Upper lobe of left lung (tissue), 6 donors: Measurements from ENCODE around the gene TLE3. TPM values are rescaled to one million over a fixed set of nuclear protein-coding genes. Genes with fewer than 3 reads are reported as not detected.

Source experiments
- ATAC-seq, 2 donors: fragments of 200-7000 bp; cut with Tn5 transposase; one replicate each; pipeline ENCODE4 v1.9.1; 2022; ENCODE audit warnings: mild to moderate bottlenecking in 2 of 2, moderate library complexity in 2 of 2; ENCODE audit not compliant: low FRiP score in 2 of 2
- DNase-seq, 2 donors: peaks; one replicate each; pipeline ENCODE4 v3.0.0-alpha.2; 2019 to 2020
- H3K27ac ChIP-seq, 4 donors: fragments of 200-600 bp; sonication (generic); one replicate each; pipeline ENCODE4 v1.5.1; 2016 to 2019
- H3K27me3 ChIP-seq, 4 donors: fragments of 200-600 bp; sonication (generic); one replicate each; pipeline ENCODE4 v1.5.1; 2017 to 2019
- H3K36me3 ChIP-seq, 4 donors: fragments of 200-600 bp; sonication (generic); one replicate each; pipeline ENCODE4 v1.5.1; 2016 to 2019
- H3K4me1 ChIP-seq, 4 donors: fragments of 200-600 bp; sonication (generic); one replicate each; pipeline ENCODE4 v1.5.1; 2018 to 2019
- H3K4me3 ChIP-seq, 4 donors: fragments of 200-600 bp; sonication (generic); one replicate each; pipeline ENCODE4 v1.5.1; 2017 to 2019; ENCODE audit warnings: mild to moderate bottlenecking in 2 of 4, moderate library complexity in 1 of 4
- H3K9me3 ChIP-seq, 4 donors: fragments of 200-600 bp; sonication (generic); one replicate each; pipeline ENCODE4 v1.5.1; 2018 to 2019
- CTCF ChIP-seq, 6 experiments: fragments of 450-650 bp in 4 of 6; fragments of 200-600 bp in 2 of 6; sonication (generic) in 2 of 6; IDR thresholded peaks; one replicate each; pipeline ENCODE4 v1.5.1; 2016 to 2019; ENCODE audit warnings: antibody characterized with exemption in 6 of 6
- EP300 ChIP-seq, 4 donors: sonication (generic); formaldehyde crosslinking; IDR thresholded peaks; one replicate each; pipeline ENCODE4 v1.5.1; 2017; ENCODE audit warnings: antibody characterized with exemption in 4 of 4, control low read depth in 2 of 4
- POLR2A ChIP-seq, 4 donors: fragments of 450-650 bp; IDR thresholded peaks; one replicate each; pipeline ENCODE4 v1.5.1; 2016 to 2017; ENCODE audit warnings: antibody characterized with exemption in 4 of 4, mild to moderate bottlenecking in 2 of 4
- POLR2AphosphoS5 ChIP-seq, 2 donors: sonication (generic); formaldehyde crosslinking; IDR thresholded peaks; one replicate each; pipeline ENCODE4 v1.5.1; 2017; ENCODE audit warnings: antibody characterized with exemption in 2 of 2
- WGBS, 2 donors: methylation state at CpG; one replicate each; pipeline ENCODE4 v1.1.5; 2017 to 2018; 5-methylcytosine and 5-hydroxymethylcytosine counted together
- total RNA-seq, 6 donors: library from RNA; depleted of rRNA in 4 of 6; stranded (reverse); fragments of >200 nt in 4 of 6; gene quantifications; one replicate each; pipeline versions ENCODE4 v1.1.0 to v1.2.1, GENCODE V29; 2016 to 2021
- donor health status: DM: no; HTN: no; CAD: no; lungs with moderate emphysema.
- donor health status: DM: no; HTN: yes; CAD: no; lungs with severe emphysema.

The TLE3 gene
- total RNA-seq, 6 donors from 2014 or later = 52.2 to 140 (median 80.6) TPM

- TF ChIP-seq POLR2AphosphoS5 (IDR thresholded peaks at IDR 0.05) (no peak), POLR2A (IDR thresholded peaks at IDR 0.05) (no peak), EP300 (IDR thresholded peaks at IDR 0.05) (no peak)
- peaks cover 20 to 86% (median 75%) of the 10 kb centered on the region in 4 donors for H3K36me3 ChIP-seq
- DNase-seq = no peak
- no peak overlapping the region for H3K4me3 ChIP-seq
- H3K4me1 ChIP-seq = peaks cover 0 to 12% (median under 1%) of the 10 kb centered on the region in 4 donors
- H3K9me3 ChIP-seq = no peaks in the 10 kb centered on the region
- 96 to 100% methylated on average over 3 of the region's 3 CpGs for WGBS, 2 donors
- no peaks in the 10 kb centered on the region for H3K27me3 ChIP-seq
- no peak for ATAC-seq
- no peak overlapping the region for H3K27ac ChIP-seq
These were observed 25.2 kb downstream of the TLE3 start for GRCh38 chr15:70072479-70072878.

GRCh38 chr15:70071799-70072198, 25.9 kb downstream of the TLE3 start:
- Histone ChIP-seq H3K27ac (no peak overlapping the region), H3K27me3 (no peaks in the 10 kb centered on the region), H3K4me1 (peaks cover 0 to 8% (median 0%) of the 10 kb centered on the region in 4 donors), H3K36me3 (peaks cover 20 to 93% (median 77%) of the 10 kb centered on the region in 4 donors), H3K9me3 (no peaks in the 10 kb centered on the region), H3K4me3 (no peak overlapping the region)
- DNase-seq (no peak), ATAC-seq (no peak)
- 89 to 90% methylated on average over 19 of the region's 19 CpGs for WGBS, 2 donors
- TF ChIP-seq POLR2A (IDR thresholded peaks at IDR 0.05) = no peak
- no peak for TF ChIP-seq EP300 (IDR thresholded peaks at IDR 0.05)
- TF ChIP-seq POLR2AphosphoS5 (IDR thresholded peaks at IDR 0.05) = no peak
- no peak for TF ChIP-seq CTCF (IDR thresholded peaks at IDR 0.05)

GRCh38 chr15:70069716-70070115, 28.0 kb downstream of the TLE3 start:
- peaks cover 26 to 96% (median 80%) of the 10 kb centered on the region in 4 donors for H3K36me3 ChIP-seq
- H3K9me3 ChIP-seq = no peaks in the 10 kb centered on the region
- H3K4me1 ChIP-seq = peaks cover 3 to 13% (median 8%) of the 10 kb centered on the region in 4 donors
- H3K27ac ChIP-seq = no peak overlapping the region
- ATAC-seq = no peak
- TF ChIP-seq POLR2A (IDR thresholded peaks at IDR 0.05) (no peak), POLR2AphosphoS5 (IDR thresholded peaks at IDR 0.05) (no peak), EP300 (IDR thresholded peaks at IDR 0.05) (no peak), CTCF (IDR thresholded peaks at IDR 0.05) (no peak)
- WGBS, 2 donors = 95 to 98% methylated on average over 7 of the region's 7 CpGs
- no peak overlapping the region for H3K4me3 ChIP-seq
- DNase-seq = no peak
- no peaks in the 10 kb centered on the region for H3K27me3 ChIP-seq

GRCh38 chr15:70068783-70069565, 28.7 kb downstream of the TLE3 start:
- 79 to 91% methylated on average over 9 of the region's 9 CpGs for WGBS, 2 donors
- ATAC-seq (no peak), DNase-seq (no peak)

More at GRCh38 chr15:70068783-70069565, 28.7 kb downstream of the TLE3 start:
- Histone ChIP-seq H3K36me3 (peaks cover 21 to 95% (median 79%) of the 10 kb centered on the region in 4 donors), H3K4me3 (no peak overlapping the region), H3K9me3 (no peaks in the 10 kb centered on the region), H3K27me3 (no peaks in the 10 kb centered on the region), H3K4me1 (peaks cover 3 to 20% (median 8%) of the 10 kb centered on the region in 4 donors), H3K27ac (no peak overlapping the region)
- no peak for TF ChIP-seq POLR2A (IDR thresholded peaks at IDR 0.05)
- no peak for TF ChIP-seq EP300 (IDR thresholded peaks at IDR 0.05)
- no peak for TF ChIP-seq POLR2AphosphoS5 (IDR thresholded peaks at IDR 0.05)
- no peak for TF ChIP-seq CTCF (IDR thresholded peaks at IDR 0.05)
